Activated CD8-positive, alpha-beta memory T cell treated with anti-CD3 and anti-CD28 coated beads for 36 hours (primary cell): ENCODE measurements around the gene ZC3H13. TPM values are rescaled to one million over a fixed set of nuclear protein-coding genes. Genes with fewer than 3 reads are reported as not detected.

ENCODE experiments used
- CTCF ChIA-PET: fragments of 350-600 bp; sonication (Branson Sonifier 250); formaldehyde crosslinking; loops from one replicate; lab custom pipeline; 2021; ENCODE audit warnings: antibody characterized with exemption; lab: Charles Lee
- POLR2A ChIA-PET: fragments of 350-600 bp; sonication (Branson Sonifier 250); formaldehyde crosslinking; loops from one replicate; lab custom pipeline; 2021; ENCODE audit warnings: antibody characterized with exemption; lab: Charles Lee
- total RNA-seq, 2 experiments: library from RNA; stranded (reverse); gene quantifications; one replicate each; pipeline ENCODE4 v1.2.3, GENCODE V29; 2021

ZC3H13 gene
- total RNA-seq, 2 experiments from 2014 or later, result 43.8 to 46.3 TPM

DNA sequence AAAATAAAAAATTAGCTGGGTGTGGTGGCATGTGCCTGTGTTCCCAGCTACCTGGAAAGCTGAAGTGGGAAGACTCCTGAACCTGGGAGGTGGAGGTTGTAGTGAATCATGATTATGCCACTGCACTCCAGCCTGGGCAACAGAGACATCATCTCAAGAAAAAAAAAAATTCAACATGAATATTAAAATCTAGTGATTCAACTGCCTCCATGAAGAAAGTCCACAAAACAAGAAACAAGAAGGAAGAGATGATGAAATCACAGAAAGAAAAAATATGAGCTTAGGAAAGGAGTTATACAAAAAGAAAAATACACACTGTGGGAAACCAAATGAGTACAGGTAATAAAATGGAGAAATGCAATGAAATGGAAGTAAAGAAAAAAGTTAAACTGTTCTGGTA is 101.4 kb downstream of the ZC3H13 start:
- ChIA-PET CTCF (no interaction called here), POLR2A (no interaction called here)

DNA sequence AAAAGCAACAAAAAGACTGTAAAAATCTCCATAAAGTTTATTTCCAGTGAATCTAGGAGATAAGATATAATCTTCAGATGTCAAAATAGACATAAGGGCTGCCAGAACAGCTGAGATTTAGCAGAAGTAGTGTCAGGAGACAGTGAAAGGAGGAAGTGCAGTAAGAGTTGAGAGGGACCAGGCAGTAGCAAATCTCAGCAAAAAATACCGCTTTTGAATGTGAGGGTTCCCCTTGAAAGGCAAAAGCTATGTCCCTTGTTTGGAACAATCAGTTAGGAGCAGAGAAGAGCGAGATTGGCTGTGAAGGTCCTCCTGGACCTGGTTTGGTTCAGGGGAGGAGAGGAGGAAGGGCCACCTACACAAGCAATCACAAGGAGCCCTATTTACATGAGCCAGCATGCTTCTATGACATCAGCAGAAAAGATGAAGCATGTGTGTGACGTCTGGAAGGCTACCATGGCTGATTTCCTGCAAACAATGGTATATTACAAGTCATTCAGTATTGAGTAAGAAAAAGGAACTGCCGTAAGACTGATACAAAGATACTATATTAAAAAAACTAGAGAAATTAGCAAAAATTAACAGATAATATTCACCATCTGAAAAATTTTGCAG is 102.1 kb downstream of the ZC3H13 start:
- ChIA-PET POLR2A (no interaction called here), CTCF (no interaction called here)

DNA sequence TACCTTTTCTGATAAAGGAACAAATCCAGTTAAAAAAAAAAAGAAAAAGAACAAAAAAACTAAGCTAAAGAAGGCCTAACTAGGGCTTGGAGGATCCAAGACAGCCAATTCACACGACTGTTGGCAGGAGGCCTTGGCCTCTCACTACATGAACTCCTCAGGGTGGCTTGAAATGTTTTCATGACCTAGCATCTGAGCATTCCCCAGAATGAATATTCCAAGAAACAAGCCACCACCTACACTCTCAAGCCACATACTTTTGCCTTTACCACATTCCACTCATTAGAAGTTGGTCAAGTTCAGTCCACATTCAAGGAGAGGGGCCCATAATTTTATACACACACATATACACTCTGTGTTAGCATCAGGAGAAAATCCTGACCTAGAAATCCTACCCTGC is 103.4 kb downstream of the ZC3H13 start:
- ChIA-PET CTCF (no interaction called here), POLR2A (interaction anchor here (0.6 kb wide), 1 partner anchor 196 kb away, joined by 4 read pairs; no protein-coding TSS in a partner anchor)

DNA sequence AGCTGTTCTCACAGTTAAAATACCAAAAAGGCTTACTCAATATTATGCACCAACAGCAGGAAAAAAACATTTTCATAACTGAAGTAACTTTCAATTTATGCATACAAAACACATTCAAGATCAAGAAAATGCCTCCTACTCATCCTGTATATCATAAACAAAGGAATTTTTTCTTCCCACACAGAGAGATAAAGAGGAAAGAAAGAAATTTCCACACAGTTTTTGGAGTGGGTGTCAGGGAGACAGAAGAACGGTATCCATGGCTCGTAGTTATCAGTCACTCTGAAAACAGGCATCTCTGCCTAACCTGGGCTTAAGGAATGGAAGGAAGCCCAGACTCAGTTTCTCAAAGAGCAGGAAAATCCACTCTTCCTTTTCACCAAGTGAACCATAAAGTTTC is 108.6 kb downstream of the ZC3H13 start:
- CTCF ChIA-PET, result interaction anchor here (0.6 kb wide), 1 partner anchor 327 kb away, joined by 3 read pairs; no protein-coding TSS in a partner anchor

DNA sequence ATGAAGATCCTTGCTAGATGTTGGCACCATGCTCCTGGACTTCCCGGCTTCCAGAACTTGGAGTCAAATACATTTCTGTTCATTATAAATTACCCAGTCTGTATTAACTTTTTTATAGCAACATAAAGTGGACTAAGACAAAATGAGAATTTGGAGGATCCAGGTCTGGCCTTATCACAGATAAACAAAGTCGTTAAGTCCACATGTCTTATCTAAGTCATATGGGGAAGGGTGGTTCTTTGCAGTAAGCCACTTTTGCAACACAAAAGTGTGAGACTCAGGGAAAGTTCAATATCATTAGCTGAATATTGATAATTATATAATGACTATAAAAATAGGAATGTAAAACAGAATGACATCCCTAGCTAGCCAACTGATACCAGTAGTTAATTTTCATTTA is 109.4 kb downstream of the ZC3H13 start:
- ChIA-PET CTCF (no interaction called here), POLR2A (no interaction called here)

More for the DNA sequence above, 108.6 kb downstream of the ZC3H13 start:
- POLR2A ChIA-PET, result no interaction called here

DNA sequence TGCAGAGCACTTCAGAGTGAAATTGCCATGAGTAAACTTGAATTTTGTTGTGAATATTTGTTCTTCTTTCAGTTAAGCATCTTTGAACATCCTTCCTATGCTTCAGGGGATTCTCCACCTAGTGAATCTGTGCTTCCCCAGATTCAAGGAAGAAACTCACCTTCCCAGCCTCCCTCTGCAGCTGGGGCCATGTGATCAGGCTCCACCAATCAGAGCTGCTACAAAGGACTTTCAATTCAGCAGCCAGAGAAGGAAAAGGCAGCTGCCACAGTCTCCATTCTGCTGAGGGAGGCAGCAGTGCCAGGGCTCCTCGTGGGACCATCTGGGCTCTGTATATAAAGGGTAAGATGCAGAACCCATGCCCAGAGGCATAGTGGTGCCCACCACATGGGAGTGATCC is 111.3 kb downstream of the ZC3H13 start:
- CTCF ChIA-PET, result no interaction called here
- POLR2A ChIA-PET, result no interaction called here

DNA sequence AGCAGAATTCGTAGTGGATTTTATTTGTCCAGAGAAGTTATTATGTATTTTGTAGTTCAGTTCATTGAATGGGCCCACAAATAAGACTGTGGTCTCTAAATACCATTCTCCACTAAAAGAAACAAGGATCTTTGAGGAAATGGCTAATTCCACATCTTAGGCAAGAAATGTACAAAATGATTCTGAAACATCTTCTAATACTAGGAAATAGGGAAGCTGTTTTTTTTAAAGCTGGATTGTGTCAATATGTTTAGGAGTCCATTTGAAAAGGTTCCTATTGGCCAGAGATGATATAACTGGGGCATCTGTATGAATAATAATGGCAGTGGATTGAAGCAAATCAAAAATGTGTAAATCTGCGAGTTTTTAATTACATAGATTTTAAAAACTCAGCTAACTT is 112.5 kb downstream of the ZC3H13 start:
- ChIA-PET CTCF (no interaction called here), POLR2A (no interaction called here)

DNA sequence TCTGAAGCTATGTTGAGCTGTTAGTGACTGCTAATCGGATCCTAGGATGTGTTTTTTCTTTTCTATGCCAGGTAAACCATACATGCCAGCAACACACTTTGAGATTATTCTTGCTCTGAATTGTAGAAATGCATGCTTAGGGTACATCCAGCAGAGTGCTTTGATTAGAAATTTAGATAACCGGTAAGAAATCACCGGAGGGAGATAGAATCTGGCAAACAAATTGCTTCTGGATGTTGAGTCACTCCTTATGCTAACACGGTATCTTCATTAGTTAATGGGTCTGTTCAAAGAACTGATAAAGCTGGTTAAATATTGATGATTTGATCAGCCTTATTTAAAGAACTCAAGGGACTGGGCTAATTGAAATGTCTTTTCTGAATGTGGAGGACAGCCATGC is 115.9 kb downstream of the ZC3H13 start:
- ChIA-PET CTCF (no interaction called here), POLR2A (interaction anchor here (0.7 kb wide), 1 partner anchor 488 kb away, joined by 3 read pairs; no protein-coding TSS in a partner anchor)

DNA sequence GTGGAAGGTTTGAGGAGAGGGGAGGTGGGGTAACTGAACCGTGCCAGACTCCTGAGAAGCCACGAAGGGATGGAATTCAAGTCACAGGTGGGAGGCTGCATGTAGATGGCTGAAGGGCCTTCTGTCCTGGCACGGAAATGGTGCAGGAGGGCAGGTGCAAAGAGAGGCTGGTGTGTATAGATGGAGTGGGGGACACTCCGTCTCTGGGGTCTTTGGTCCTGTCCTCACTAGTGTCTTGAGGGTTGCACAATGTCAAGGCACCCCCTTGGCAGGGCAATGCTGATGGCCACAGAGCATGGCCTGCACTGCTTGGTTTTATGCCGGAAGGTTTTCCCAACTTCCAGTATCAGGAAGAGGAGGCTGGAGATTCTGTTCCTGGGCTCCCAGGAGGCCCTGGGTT is 118.3 kb downstream of the ZC3H13 start:
- CTCF ChIA-PET, result no interaction called here
- POLR2A ChIA-PET, result no interaction called here

DNA sequence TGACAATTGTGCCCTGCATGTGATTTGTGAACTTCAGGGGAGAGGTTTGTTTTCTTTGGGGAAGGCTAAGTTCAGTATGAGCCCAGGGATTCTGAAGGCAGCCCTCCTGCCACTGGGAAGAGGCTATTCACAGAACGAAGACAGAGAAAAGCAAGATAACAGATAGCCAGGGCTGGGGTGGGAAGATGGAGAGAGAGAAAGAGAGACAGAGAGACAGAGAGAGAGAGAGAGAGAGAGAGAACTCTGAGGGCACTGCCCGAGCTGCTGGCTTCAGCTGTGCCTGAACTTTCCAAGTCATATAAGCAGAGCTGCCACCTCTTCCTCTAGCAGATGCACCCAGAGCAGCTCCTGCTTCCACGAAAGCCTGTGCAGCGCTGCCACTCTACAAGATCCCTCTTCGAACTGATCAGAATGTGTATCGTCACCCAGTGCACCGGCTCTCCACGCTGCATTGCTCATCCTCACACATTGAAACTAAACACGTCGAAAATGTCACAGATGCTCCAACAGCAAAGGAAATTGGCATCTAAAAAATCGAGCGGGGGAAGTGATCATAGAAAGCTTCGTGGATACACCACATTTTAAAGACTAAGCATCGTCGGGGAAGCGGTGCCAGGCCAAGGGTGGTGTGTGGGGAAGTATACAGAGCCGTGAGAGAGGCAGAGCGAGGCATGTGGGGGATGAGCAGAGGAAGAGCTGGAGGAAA is 119.2 kb downstream of the ZC3H13 start:
- ChIA-PET CTCF (no interaction called here), POLR2A (no interaction called here)

DNA sequence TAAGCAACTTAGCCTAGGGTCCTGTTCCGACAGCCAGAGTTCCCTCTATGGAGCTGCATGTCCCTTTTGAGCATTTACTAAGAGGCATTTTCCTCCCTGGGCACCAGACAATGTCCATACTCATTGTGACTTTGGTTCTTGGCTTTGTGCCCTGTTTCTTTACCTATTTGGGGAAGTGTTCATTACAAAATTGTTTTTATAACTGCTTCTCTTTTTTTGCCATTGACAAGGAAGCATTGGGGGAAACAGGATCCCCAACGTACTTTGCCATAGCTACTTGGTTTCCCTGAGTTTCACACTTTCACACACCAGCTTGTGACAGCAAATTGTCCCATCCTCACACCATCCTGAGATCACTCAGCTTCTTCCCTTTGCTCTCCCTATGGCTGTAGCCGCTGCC is 119.9 kb downstream of the ZC3H13 start:
- ChIA-PET POLR2A (no interaction called here), CTCF (no interaction called here)

DNA sequence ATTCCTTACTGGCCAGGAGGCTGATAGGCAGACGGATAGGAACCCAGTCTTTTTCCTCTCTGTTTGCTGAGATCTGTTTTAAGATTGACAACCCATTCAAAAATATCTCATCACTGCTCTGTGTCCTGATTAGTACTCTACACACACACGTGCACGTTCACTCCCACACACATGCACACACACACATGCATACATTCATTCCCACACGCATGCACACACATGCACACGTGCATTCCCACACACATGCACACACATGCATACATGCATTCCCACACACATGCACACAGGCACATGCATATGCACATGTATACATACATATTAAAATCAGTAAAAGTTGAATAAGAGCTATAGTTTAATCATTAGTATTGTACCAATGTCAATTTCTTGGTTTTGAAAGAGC is 120.4 kb downstream of the ZC3H13 start:
- ChIA-PET CTCF (no interaction called here), POLR2A (no interaction called here)

DNA sequence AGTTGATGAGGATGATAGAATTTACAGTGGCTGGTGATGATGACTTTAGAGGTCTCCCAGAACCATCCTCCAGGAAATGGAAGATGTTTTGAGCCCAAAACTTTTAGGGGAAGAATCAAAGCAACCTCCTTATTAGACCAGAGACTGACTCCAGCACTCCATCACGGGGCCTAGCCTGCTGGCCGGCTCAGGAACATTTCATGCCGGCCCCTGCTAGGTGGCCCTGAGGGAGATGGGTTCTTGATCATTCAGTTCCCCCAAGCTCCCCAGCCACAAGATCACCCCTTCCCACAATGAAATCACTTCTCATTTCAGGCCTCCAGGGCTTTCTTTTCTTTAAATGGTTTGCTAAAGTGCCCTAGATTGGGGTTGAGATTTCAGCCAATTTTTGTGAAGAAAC is 121.3 kb downstream of the ZC3H13 start:
- POLR2A ChIA-PET, result no interaction called here
- CTCF ChIA-PET, result no interaction called here

DNA sequence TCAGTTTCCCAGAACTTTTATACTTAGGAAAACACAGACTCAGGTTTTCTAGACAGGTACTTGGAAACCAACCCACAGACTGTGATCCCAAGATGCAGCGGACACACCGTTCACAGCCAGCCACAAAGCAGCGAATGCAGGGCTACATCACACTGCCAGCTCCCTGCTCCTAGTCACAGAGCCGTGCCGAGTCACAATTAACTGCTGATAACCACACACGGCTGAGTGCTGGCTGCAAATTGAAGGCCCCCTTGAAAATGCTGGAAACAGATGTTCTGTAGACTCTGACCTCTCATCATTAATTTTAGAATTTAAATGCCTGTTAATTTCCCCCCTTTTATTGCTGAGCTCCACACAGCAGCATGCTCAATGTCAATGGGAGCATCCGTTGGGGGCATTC is 122.4 kb downstream of the ZC3H13 start:
- POLR2A ChIA-PET, result no interaction called here
- CTCF ChIA-PET, result no interaction called here

DNA sequence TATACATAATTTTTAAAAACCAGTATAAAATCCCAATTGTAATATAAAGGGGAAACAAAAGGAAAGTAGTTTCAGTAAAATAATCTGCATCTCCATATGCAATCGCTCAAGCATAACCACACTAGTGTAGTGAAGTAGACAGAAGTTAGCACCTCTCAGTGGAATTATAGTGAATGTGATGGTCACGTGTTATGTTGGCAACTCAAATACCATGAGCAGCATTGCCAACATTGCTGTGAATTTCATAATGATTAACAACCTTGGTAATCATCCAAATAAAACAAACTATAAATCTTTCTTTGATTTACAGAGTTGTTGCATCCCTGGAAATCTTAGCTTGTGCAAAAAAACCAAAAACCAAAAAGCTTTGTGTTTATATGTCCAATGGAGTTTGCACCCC is 123.7 kb downstream of the ZC3H13 start:
- POLR2A ChIA-PET, result interaction anchor here (0.6 kb wide), 1 partner anchor 78 kb away, joined by 3 read pairs; no protein-coding TSS in a partner anchor

DNA sequence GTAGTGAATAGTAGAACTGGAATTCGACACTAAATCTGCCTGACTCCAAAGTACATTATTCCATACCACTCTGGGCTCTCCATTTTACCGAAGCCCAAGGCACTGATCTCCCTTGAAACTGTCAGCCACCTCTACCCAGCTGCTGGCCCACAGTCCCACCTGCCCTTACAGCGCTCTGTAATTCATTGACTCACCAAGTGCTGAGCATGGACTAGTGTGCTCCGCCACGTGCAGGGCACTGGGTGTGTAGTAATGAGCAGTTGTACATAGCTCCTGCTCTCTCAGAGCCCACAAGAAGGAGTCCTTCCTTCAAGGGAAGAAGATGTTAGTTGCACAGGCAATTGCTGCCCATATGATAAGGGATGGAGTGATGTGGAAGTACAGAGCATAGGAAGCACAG is 124.4 kb downstream of the ZC3H13 start:
- CTCF ChIA-PET, result no interaction called here
- POLR2A ChIA-PET, result no interaction called here

More for the DNA sequence above, 123.7 kb downstream of the ZC3H13 start:
- CTCF ChIA-PET, result no interaction called here

DNA sequence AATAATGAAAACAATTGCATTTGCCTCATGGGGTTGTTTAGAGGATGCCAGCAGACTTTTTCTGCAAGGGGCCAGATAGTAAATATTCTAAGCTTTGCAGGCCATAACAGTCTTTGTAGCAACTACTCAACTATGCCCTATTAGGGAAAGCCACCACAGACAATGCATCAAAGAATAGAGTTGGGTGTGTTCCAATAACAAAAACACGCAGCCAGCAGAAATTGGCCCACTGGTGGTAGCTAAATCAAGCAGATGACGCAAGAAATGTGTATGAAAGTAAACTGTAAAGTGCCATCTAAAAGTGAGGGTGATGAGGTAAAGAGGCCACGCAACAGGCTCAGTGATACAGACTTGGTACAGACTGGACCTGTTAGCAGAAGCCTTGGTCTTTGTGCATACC is 125.8 kb downstream of the ZC3H13 start:
- ChIA-PET POLR2A (no interaction called here), CTCF (interaction anchor here (0.6 kb wide), 1 partner anchor 429 kb away, joined by 3 read pairs; no protein-coding TSS in a partner anchor)

DNA sequence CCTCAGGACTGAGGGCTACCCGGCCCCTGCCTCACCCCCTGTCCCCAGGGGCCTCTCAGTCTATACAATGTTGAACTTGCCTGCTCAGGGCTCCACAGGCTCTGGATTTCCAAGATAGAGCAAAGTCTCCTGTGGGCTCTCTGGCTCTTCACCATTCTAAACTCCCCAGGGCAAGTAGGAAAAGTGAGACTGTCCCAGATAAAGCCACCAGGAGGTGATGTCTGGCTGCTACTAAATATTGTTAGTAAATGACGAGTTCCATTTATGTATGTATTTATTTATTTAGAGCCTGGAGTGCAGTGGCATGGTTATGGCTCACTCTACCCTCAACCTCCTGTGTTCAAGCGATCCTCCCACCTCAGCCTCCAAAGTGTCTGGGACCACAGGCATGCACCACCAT is 127.4 kb downstream of the ZC3H13 start:
- ChIA-PET CTCF (no interaction called here), POLR2A (no interaction called here)

DNA sequence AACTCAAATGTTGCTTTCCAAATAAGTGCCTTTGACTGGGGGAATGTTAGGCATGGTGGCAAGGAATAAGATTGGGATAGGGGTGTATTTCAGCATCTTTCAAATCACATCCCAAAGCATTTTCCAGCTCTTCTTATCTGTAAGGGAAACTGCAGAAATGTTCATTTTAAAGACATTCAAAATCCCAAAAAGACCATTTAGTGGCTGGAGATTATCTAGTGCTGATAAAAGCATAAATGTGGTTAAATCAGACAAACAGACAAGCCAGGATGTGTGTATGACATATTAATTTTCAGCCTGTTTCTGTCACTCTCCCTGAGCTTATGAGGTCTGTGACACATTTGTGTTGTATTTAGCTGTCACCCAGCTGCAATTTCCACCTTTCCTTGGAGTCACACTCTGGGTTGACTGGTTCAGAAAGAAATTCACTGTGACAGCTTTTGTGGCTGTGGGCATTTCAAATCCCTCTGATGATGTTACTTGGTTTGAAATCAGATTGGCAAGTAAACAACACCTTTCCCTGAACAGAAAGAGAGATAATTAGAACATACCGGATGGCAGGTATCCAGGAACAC is 131.3 kb downstream of the ZC3H13 start:
- CTCF ChIA-PET, result no interaction called here

DNA sequence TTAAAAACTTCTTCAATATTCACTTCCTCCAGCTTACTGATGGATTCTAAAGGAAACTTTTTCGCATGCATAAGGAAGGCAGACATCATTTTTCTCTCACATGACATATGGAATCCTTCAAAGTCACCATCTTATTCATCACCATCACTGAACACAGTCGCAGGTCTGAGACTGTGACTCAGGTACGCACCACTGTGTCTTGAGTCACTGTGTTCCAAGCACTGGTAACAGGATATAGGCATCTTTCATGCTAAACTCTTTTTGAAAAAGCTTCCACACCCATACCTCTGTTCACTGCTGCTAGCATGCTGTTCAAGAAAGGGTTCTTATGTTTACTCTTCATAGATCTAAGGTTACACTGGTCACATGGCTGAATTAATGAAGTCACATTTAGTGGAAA is 133.9 kb downstream of the ZC3H13 start:
- CTCF ChIA-PET, result no interaction called here
- POLR2A ChIA-PET, result no interaction called here

More for the DNA sequence above, 131.3 kb downstream of the ZC3H13 start:
- POLR2A ChIA-PET, result no interaction called here

DNA sequence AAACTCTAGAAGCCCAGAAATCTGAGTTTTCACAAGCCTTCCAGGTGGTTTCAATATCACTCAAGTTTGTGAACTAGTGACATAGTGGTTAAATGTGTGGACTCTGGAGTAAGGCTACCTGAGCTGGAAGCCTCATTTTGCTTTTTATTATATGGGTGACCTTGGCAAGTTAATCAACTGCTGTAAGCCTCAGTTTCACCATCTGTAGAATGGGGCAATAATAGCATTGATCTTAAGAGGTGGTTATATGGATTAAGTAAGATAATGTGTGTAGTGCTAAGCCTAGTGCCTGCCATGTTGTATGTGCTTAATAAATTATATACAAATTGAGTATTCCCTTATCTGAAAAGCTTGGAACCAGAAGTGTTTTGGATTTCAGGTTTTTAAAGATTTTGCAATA is 135.5 kb downstream of the ZC3H13 start:
- POLR2A ChIA-PET, result no interaction called here
- CTCF ChIA-PET, result no interaction called here
